ENCODE measurements around the gene OR3A2.
"Not testable (repeated sequence)": the region's sequence is repeated elsewhere in the genome, so short reads cannot be mapped to it uniquely, and the experiment has no call there.

OR3A2 gene

GRCh38 chr17:3282901-3283300 is 103.2 kb downstream of the OR3A2 start:
- H3K4me3 ChIP-seq (ENCODE audit: control insufficient read depth, low read depth, low read length): no peak overlapping the region
- TF ChIP-seq CTCF (conservative IDR thresholded peaks at IDR 0.05; ENCODE audit: control insufficient read depth, insufficient read depth, low read depth, low read length): no peak
- no peak for DNase-seq (ENCODE audit: low read depth)

GRCh38 chr17:3276126-3276525 is 110.0 kb downstream of the OR3A2 start:
- no peak overlapping the region for H3K4me3 ChIP-seq (ENCODE audit: control insufficient read depth, low read depth, low read length)
- no peak for DNase-seq (ENCODE audit: low read depth)
- no peak for TF ChIP-seq CTCF (conservative IDR thresholded peaks at IDR 0.05; ENCODE audit: control insufficient read depth, insufficient read depth, low read depth, low read length)

GRCh38 chr17:3271072-3271848 is 114.8 kb downstream of the OR3A2 start:
- DNase-seq (ENCODE audit: low read depth): no peak
- no peak overlapping the region for H3K4me3 ChIP-seq (ENCODE audit: control insufficient read depth, low read depth, low read length)
- no peak for TF ChIP-seq CTCF (conservative IDR thresholded peaks at IDR 0.05; ENCODE audit: control insufficient read depth, insufficient read depth, low read depth, low read length)

- TF ChIP-seq CTCF (conservative IDR thresholded peaks at IDR 0.05; ENCODE audit: control insufficient read depth, insufficient read depth, low read depth, low read length): no peak
- DNase-seq (ENCODE audit: low read depth): no peak
- no peak overlapping the region for H3K4me3 ChIP-seq (ENCODE audit: control insufficient read depth, low read depth, low read length)
Measured at GRCh38 chr17:3260600-3260999, 125.5 kb downstream of the OR3A2 start.

DNA sequence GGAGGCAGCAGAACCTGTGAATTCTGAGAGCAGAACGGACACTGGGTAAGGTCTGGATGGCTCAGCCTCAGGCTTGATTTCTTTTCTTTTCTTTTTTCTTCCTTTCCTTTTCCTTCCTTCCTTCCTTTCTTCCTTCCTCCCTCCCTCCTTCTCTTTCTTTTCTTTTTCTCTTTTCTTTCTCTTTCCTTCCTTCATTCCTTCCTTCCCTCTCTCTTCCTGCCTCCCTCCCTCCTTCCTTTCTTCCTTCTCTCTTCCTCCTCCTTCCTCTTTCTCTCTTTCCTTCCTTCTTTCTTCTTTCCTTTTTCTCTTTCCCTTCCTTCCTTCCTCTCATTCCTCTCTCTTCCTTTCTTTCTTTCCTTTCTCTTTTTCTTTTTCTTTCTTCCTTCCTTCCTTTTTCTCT is 125.9 kb downstream of the OR3A2 start:
- DNase-seq (ENCODE audit: low read depth): no peak
- no peak overlapping the region for H3K4me3 ChIP-seq (ENCODE audit: control insufficient read depth, low read depth, low read length)
- TF ChIP-seq CTCF (conservative IDR thresholded peaks at IDR 0.05; ENCODE audit: control insufficient read depth, insufficient read depth, low read depth, low read length): no peak

DNA sequence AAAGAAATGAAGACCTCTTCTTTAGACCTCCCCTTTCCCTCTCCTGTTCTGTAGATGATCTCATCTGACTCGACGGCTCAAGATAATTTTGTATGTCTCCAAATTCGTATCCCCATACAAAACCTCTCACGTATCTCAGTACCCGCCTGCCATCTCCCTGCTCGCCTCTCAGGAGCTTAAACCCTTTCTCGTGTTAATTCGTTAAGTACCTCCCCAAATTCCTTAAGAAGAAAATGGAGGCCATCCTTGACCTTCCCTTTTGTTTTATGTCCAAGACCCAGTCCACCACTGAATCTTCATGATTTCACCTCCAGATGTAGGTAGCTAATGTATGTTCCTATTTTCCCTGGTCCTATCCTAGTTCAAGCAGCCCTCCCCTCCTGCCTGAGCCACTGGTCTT is 129.5 kb downstream of the OR3A2 start:
- no peak overlapping the region for H3K4me3 ChIP-seq (ENCODE audit: control insufficient read depth, low read depth, low read length)
- TF ChIP-seq CTCF (conservative IDR thresholded peaks at IDR 0.05; ENCODE audit: control insufficient read depth, insufficient read depth, low read depth, low read length): no peak
- DNase-seq (ENCODE audit: low read depth): no peak

DNA sequence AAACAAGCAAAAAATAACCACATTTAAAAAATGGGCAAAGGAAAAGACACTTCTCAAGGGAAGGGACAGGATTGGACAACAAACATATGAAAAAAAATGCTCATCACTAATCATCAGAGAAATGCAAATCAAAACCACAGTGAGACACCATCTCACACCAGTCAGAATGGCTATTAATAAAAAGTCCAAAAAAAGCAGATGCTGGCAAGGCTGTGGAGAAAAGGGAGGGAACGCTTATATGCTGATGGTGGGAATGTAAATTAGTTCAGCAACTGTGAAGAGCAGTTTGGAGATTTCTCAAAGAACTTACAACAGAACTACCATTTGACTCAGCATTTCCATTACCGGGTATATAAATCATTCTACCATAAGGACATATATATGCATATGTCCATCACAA is 137.1 kb downstream of the OR3A2 start:
- H3K4me3 ChIP-seq (ENCODE audit: control insufficient read depth, low read depth, low read length); DNase-seq (ENCODE audit: low read depth): not testable (repeated sequence)

- DNase-seq (ENCODE audit: low read depth); H3K4me3 ChIP-seq (ENCODE audit: control insufficient read depth, low read depth, low read length): not testable (repeated sequence)
Measured at GRCh38 chr17:3244841-3245240, 141.3 kb downstream of the OR3A2 start.

GRCh38 chr17:3241044-3241443 is 145.1 kb downstream of the OR3A2 start:
- not testable (repeated sequence) for H3K4me3 ChIP-seq (ENCODE audit: control insufficient read depth, low read depth, low read length); DNase-seq (ENCODE audit: low read depth)

- DNase-seq (ENCODE audit: low read depth); H3K4me3 ChIP-seq (ENCODE audit: control insufficient read depth, low read depth, low read length): not testable (repeated sequence)
Measured at GRCh38 chr17:3238685-3239084, 147.4 kb downstream of the OR3A2 start.

GRCh38 chr17:3232300-3232699 is 153.8 kb downstream of the OR3A2 start:
- DNase-seq (ENCODE audit: low read depth); H3K4me3 ChIP-seq (ENCODE audit: control insufficient read depth, low read depth, low read length): not testable (repeated sequence)

Data from fibroblast of mammary gland (primary cell).